Fibroblast of lung (primary cell): Measurements from ENCODE around the gene DNAJC18.

Experiments
- CTCF ChIP-seq, 2 donors: IDR thresholded peaks in 1 of 2; conservative IDR thresholded peaks in 1 of 2; 1 replicate in 1 of 2; 2 replicates in 1 of 2; pipeline ENCODE4 v1.5.1; 2011 to 2012; ENCODE audit warnings: low read length in 2 of 2, control low read depth in 1 of 2, inconsistent platforms in 1 of 2, low read depth in 1 of 2, mild to moderate bottlenecking in 1 of 2
- EZH2 ChIP-seq: IDR thresholded peaks from 2 replicates; pipeline ENCODE4 v1.5.1; 2012; ENCODE audit warnings: low read length, control low read depth, mild to moderate bottlenecking; ENCODE audit errors: missing control alignments

DNA sequence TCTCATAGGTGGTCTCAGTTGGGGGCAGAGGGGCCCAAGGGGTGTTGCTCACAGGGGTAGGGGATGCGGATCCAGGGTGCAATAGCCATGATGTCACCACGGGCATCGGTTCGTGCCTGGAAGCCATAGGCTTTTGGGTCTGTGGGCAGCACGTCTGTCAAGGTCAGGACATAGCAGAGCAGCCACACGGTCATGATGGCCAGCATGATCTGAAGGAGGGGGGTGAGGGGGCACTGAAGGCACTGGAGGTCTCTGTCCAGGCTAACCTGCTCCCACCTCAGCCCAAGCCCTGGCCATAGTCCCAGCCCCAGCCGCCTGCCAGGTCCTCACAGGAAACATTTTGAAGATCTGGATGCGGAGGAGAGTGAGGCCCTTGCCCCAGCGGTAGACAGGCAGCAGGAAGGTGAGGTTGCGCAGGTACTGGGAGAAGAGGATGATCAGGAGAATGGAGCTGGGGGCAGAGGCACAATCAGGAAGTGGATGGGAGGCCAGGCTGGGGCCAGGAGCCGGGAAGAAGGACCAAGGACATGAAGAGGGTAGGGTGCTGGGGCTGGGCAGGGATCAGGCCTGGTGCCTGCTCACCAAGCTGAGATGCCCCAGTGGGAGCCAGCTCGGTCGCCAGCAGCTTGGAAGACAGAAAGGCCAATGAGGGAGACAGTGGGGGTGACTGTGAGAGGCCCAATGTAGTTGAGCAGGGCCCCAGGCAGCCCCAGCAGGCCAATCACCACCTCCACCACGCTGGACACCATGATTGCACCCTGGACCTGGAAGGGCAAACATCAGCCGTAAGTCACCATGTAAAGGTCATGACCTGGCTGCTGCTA lies 59.5 kb downstream of the DNAJC18 start:
- TF ChIP-seq CTCF (conservative IDR thresholded peaks at IDR 0.05 in 1 of 2, IDR thresholded peaks at IDR 0.05 in 1 of 2; ENCODE audit: low read depth in 1 of 2, low read length in 2 of 2) = no peak
- TF ChIP-seq EZH2 = no peak
